DMS153 treated with DMSO at 0.1 percent for 48 hours (cell line): ENCODE results near the gene CDC14A.
"Not testable (repeated sequence)": the region's sequence is repeated elsewhere in the genome, so short reads cannot be mapped to it uniquely, and the experiment has no call there.

Experiments
- DNase-seq: peaks from one replicate; lab custom pipeline; 2025; ENCODE audit not compliant: unreplicated experiment; lab: John Stamatoyannopoulos, UW

Gene CDC14A

GRCh38 chr1:100362821-100363466, 10.6 kb downstream of the CDC14A start:
- no peak for DNase-seq

DNA sequence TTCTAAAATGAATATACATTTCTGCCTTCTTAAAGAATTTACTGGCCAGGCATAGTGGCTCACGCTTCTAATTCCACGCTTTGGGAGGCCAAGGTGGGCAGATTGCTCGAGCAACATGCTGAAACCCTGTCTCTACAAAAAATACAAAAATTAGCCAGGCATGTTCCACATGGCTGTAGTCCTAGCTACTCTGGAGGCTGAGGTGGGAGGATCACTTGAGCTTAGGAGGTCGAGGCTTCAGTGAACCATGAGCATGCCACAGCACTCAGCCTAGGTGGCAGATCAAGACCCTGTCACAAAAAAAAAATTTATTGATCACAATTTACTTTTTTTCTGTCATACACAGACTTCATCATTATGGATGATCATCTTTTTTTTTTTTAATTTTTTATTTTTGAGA, 11.5 kb downstream of the CDC14A start:
- DNase-seq = no peak

- DNase-seq = no peak
Observed at GRCh38 chr1:100364697-100365096, 12.4 kb downstream of the CDC14A start.

DNA sequence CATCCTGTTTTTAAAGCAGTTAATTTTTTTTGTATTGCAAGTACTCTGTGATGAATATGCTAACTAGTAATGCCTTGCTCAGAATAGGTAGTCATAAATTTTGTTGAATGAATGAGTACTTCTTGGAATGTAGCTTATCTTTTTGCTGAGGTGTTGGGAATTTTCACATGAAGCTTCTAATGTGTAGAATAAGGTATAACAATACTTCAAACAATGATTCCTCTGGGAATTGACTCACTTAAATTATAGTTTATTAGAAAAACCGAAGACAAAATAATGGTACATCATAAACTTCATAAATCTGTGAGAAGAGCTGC, 13.9 kb downstream of the CDC14A start:
- DNase-seq = no peak

- DNase-seq = not testable (repeated sequence)
Observed at GRCh38 chr1:100369339-100369738, 17.0 kb downstream of the CDC14A start.

GRCh38 chr1:100373953-100374352, 21.6 kb downstream of the CDC14A start:
- not testable (repeated sequence) for DNase-seq

GRCh38 chr1:100376890-100377289, 24.6 kb downstream of the CDC14A start:
- not testable (repeated sequence) for DNase-seq

- DNase-seq = no peak
Observed at GRCh38 chr1:100377590-100378361, 25.5 kb downstream of the CDC14A start.

DNA sequence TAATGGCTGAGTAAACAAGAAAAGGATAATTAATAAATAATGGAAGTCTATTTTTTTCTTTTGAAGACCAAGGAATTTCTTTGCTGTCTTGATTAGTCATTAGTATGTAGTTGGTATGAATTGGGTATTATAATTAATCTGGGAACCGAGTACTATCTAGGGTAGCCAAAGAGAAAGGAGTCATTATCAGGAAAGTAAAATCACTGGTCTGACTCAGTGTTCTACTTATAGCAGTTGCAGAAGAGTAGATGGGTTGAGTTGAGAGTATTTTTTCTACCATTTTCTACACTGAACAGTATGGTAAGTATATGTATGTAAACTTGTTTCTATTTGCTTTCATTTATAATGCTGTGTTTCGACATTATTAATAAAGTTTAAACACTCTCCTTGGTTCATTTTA, 26.6 kb downstream of the CDC14A start:
- no peak for DNase-seq

DNA sequence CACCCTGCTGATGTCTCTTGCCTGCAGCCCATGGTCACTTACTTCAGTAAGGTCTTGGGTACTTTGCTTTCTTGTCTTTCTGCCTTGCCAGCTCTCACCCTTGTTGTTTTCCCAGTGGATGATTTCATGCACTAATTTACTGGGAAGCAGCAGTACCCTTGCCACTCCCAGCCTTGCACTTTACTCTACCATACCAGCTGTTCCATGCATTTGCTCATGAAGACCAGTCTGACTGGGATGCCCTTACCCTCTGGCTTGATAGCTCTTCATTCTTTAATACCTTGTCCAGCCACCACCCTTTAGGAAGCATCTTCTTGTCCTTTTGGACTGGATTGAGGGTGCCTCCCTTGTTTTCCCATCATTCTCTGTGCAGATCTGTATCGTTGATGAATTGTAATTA, 28.3 kb downstream of the CDC14A start:
- no peak for DNase-seq

- no peak for DNase-seq
Observed at GRCh38 chr1:100382657-100383056, 30.4 kb downstream of the CDC14A start.

- no peak for DNase-seq
Observed at GRCh38 chr1:100383743-100384405, 31.6 kb downstream of the CDC14A start.

- DNase-seq = no peak
Observed at GRCh38 chr1:100387209-100387608, 34.9 kb downstream of the CDC14A start.

GRCh38 chr1:100387657-100388350, 35.5 kb downstream of the CDC14A start:
- no peak for DNase-seq

- no peak for DNase-seq
Observed at GRCh38 chr1:100390531-100390930, 38.2 kb downstream of the CDC14A start.

DNA sequence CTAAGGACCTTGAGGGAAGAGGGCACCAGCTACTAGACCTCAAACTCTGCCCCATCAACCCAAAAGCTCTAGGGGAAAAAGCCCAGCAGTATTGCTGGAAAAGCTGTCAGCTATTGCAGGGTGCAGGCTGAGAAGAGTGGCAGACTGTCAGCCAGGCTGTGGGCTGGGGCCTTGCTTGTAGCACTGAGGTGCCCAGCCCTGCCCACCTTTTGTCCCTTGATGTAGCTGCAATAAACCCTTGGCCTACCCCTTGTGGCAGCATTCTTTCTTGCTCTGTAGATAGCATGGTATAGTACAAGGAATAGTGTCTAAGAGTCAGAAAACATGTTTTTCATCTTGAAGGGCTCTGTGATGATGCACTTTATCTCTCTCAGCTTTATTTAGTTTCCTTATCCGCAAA, 39.4 kb downstream of the CDC14A start:
- DNase-seq = no peak

- no peak for DNase-seq
Observed at GRCh38 chr1:100392756-100393155, 40.5 kb downstream of the CDC14A start.

DNA sequence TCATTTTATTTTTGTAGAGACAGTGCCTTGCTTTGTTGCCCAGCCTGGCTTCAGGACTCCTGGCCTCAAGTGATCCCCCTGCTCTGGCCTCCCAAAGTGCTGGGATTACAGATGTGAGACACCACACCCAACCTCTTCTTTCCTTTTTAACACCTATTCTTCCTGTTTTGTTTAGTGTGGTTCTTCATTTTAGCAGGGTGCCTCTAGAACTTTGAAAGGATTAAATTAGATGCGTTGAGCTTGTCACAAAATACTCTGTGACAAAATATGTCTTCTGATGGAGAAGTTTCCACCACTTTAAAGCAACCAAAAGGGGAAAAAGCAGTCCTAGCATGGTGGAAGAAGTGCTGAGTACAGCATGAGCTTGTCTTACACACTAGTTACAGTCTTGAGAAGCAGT, 42.0 kb downstream of the CDC14A start:
- no peak for DNase-seq

DNA sequence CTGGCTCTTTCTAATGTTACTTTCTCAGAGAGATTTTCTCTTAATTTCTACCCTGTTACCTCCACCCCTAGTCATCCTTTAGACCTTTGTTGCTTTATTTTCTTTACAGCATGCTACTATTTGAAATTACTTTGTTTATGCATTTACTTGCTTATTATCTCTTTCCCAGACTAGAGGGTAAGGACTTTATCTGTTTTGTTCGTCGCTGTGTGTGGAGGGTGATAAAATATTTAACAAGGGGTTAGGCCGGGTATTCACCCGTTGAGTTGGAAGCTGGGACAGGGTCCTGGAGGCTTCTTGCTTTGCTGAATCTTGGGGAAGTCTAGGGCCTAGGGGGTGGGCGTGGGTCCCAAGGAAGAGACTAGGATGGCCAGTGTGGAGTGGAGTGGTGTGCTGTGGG, 43.6 kb downstream of the CDC14A start:
- DNase-seq = no peak

GRCh38 chr1:100396651-100397050, 44.3 kb downstream of the CDC14A start:
- no peak for DNase-seq

DNA sequence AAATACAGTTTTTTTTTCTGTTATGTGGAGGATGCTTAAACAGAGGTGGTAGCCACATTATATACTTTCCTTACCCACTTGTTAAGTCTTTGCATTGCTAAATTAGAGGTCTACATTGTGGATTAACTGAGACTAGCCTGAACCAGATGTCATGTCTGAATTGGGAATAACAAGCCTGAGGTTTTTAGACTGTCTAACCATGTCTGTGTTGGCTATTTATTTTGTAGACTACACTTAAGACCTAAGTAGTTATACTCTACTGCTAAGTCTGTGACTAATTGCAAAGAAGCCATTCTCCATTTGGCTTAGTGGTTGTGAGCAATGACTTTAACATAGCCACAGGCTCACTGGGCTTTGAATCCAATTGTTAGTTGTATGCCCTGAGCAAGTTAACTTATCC, 45.4 kb downstream of the CDC14A start:
- no peak for DNase-seq

DNA sequence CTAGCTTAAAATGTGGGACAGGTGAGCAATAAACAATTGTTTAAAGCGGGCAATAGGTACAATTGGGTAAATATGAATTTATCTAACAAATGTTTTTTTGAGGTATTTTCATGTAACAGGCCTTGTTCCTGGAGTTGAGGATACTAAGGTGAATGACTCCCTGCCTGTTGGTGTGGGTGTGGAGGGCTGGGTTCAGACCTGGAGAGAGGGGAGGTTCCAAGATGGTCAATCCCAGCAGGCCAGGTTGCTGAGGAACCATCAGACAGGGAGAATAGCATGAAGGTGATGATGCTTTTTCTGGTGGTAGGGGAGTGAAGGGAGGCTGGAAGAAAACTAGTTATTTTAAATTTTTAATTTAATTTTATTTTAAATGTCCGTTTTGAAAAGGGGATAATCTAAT, 46.3 kb downstream of the CDC14A start:
- no peak for DNase-seq
